HFFc6 (cell line): ENCODE results near the gene FAM210A. TPM values are rescaled to one million over a fixed set of nuclear protein-coding genes. Genes with fewer than 3 reads are reported as not detected.
"Not testable (repeated sequence)": the region's sequence is repeated elsewhere in the genome, so short reads cannot be mapped to it uniquely, and the experiment has no call there.

Experiments
- DNase-seq: peaks from one replicate; pipeline ENCODE4 v3.0.0-alpha.2; 2018
- H3K27ac Mint-ChIP-seq: 2 replicates; pipeline ENCODE4 v1.8.0; 2020; ENCODE audit warnings: mild to moderate bottlenecking, mixed read lengths
- H3K27me3 Mint-ChIP-seq: 2 replicates; pipeline ENCODE4 v1.8.0; 2021; ENCODE audit warnings: mild to moderate bottlenecking, moderate library complexity, mixed read lengths; ENCODE audit not compliant: insufficient read depth
- H3K36me3 Mint-ChIP-seq: 2 replicates; pipeline ENCODE4 v1.8.0; 2021; ENCODE audit warnings: low read depth, mixed read lengths
- H3K4me1 Mint-ChIP-seq: 2 replicates; pipeline ENCODE4 v1.8.0; 2020; ENCODE audit warnings: low read depth, mixed read lengths
- H3K4me3 Mint-ChIP-seq: 2 replicates; pipeline ENCODE4 v1.8.0; 2020; ENCODE audit warnings: mild to moderate bottlenecking, moderate library complexity, mixed read lengths
- H3K9me3 Mint-ChIP-seq: 2 replicates; pipeline ENCODE4 v1.8.0; 2020; ENCODE audit warnings: mild to moderate bottlenecking, mixed read lengths
- CTCF ChIP-seq: fragments of 200-600 bp; sonication (generic); IDR thresholded peaks from 2 replicates; pipeline ENCODE4 v1.5.0; 2021; ENCODE audit warnings: antibody characterized with exemption, mild to moderate bottlenecking
- total RNA-seq, 6 experiments: library from RNA; stranded (reverse); fragmentation: NEBNext Ultra II Directional; extraction: Animal tissue kit (Norgen Biotek cat#: 25700); gene quantifications; 2 replicates in 1 of 6; 3 replicates in 5 of 6; pipeline ENCODE4 v1.2.3, GENCODE V29; 2021

FAM210A gene
- total RNA-seq, 6 experiments from 2014 or later: 11.5 to 19.7 (median 13.0) TPM

- H3K36me3 Mint-ChIP-seq: peaks cover 50% of the 10 kb centered on the region
- H3K4me3 Mint-ChIP-seq: no peak overlapping the region
- no peaks in the 10 kb centered on the region for H3K27me3 Mint-ChIP-seq
- no peak for DNase-seq
- H3K9me3 Mint-ChIP-seq: no peaks in the 10 kb centered on the region
- no peak overlapping the region for H3K27ac Mint-ChIP-seq
- TF ChIP-seq CTCF: no peak
- H3K4me1 Mint-ChIP-seq: no peaks in the 10 kb centered on the region
These were observed 30.3 kb upstream of the FAM210A start for GRCh38 chr18:13756671-13757070.

GRCh38 chr18:13756261-13756660, 29.9 kb upstream of the FAM210A start:
- no peak for DNase-seq
- Mint-ChIP-seq H3K36me3 (peaks cover 54% of the 10 kb centered on the region), H3K4me1 (no peaks in the 10 kb centered on the region), H3K27me3 (no peaks in the 10 kb centered on the region), H3K27ac (no peak overlapping the region), H3K4me3 (no peak overlapping the region), H3K9me3 (no peaks in the 10 kb centered on the region)
- TF ChIP-seq CTCF: no peak

GRCh38 chr18:13751599-13751998, 25.2 kb upstream of the FAM210A start:
- not testable (repeated sequence) for H3K4me1 Mint-ChIP-seq, H3K9me3 Mint-ChIP-seq, H3K4me3 Mint-ChIP-seq, H3K27ac Mint-ChIP-seq, DNase-seq, H3K27me3 Mint-ChIP-seq
- peaks cover 47% of the 10 kb centered on the region for H3K36me3 Mint-ChIP-seq

GRCh38 chr18:13746633-13747032, 20.3 kb upstream of the FAM210A start:
- no peaks in the 10 kb centered on the region for H3K9me3 Mint-ChIP-seq
- no peaks in the 10 kb centered on the region; the same call in 1 of the 2 replicates for H3K27me3 Mint-ChIP-seq
- H3K36me3 Mint-ChIP-seq: peaks cover 33% of the 10 kb centered on the region
- H3K4me3 Mint-ChIP-seq: no peak overlapping the region
- H3K27ac Mint-ChIP-seq: no peak overlapping the region
- peak; percentile 29; the same call in 1 of the 2 replicates for TF ChIP-seq CTCF
- DNase-seq: no peak
- no peaks in the 10 kb centered on the region for H3K4me1 Mint-ChIP-seq

GRCh38 chr18:13745696-13746095, 19.3 kb upstream of the FAM210A start:
- H3K36me3 Mint-ChIP-seq: peaks cover 28% of the 10 kb centered on the region
- H3K4me1 Mint-ChIP-seq: no peaks in the 10 kb centered on the region; the same call in 1 of the 2 replicates
- DNase-seq: no peak
- no peak overlapping the region for H3K27ac Mint-ChIP-seq
- no peak for TF ChIP-seq CTCF
- no peaks in the 10 kb centered on the region for H3K9me3 Mint-ChIP-seq
- no peak overlapping the region for H3K4me3 Mint-ChIP-seq
- H3K27me3 Mint-ChIP-seq: no peaks in the 10 kb centered on the region; the same call in 1 of the 2 replicates

- Mint-ChIP-seq H3K36me3 (peaks cover 12% of the 10 kb centered on the region), H3K9me3 (no peaks in the 10 kb centered on the region), H3K4me1 (no peaks in the 10 kb centered on the region; the same call in 1 of the 2 replicates), H3K4me3 (no peak overlapping the region), H3K27ac (no peak overlapping the region), H3K27me3 (no peaks in the 10 kb centered on the region)
- no peak for TF ChIP-seq CTCF
- no peak for DNase-seq
These were observed 9.3 kb upstream of the FAM210A start for GRCh38 chr18:13735681-13736080.
